GM23338 (cell line): ENCODE measurements around the gene KIRREL3. TPM values are rescaled to one million over a fixed set of nuclear protein-coding genes. Genes with fewer than 3 reads are reported as not detected.

Source experiments
- ATAC-seq: fragments of 200-7000 bp; cut with Tn5 transposase; 3 replicates; pipeline ENCODE4 v1.9.1; 2020
- DNase-seq: peaks from one replicate; pipeline ENCODE4 v3.0.0-alpha.2; 2015; ENCODE audit warnings: low spot score
- H2AFZ ChIP-seq: fragments of 200-600 bp; sonication (generic); 2 replicates; pipeline ENCODE4 v1.8.0; 2016; ENCODE audit warnings: antibody characterized with exemption, mild to moderate bottlenecking, moderate library complexity
- H3F3A ChIP-seq: fragments of 200-600 bp; sonication (generic); replicated peaks from 2 replicates; pipeline ENCODE4 v1.8.0; 2017; ENCODE audit warnings: antibody characterized with exemption, mixed run types, low read depth
- H3K27ac ChIP-seq: fragments of 200-600 bp; sonication (generic); 2 replicates; pipeline ENCODE4 v1.6.1; 2016; ENCODE audit warnings: low read depth
- H3K27me3 ChIP-seq: fragments of 200-600 bp; sonication (generic); 2 replicates; pipeline ENCODE4 v1.8.0; 2016; ENCODE audit warnings: mild to moderate bottlenecking, mixed run types, moderate library complexity; ENCODE audit not compliant: insufficient read depth
- H3K36me3 ChIP-seq: fragments of 200-600 bp; sonication (generic); 2 replicates; pipeline ENCODE4 v1.8.0; 2016; ENCODE audit warnings: mild to moderate bottlenecking; ENCODE audit not compliant: insufficient read depth
- H3K4me1 ChIP-seq: fragments of 200-600 bp; sonication (generic); 2 replicates; pipeline ENCODE4 v1.8.0; 2016; ENCODE audit warnings: mild to moderate bottlenecking, moderate library complexity; ENCODE audit not compliant: insufficient read depth
- H3K4me2 ChIP-seq: fragments of 200-600 bp; sonication (generic); 2 replicates; pipeline ENCODE4 v1.7.1; 2017; ENCODE audit warnings: mixed run types
- H3K4me3 ChIP-seq: fragments of 200-600 bp; sonication (generic); 2 replicates; pipeline ENCODE4 v1.6.1; 2016; ENCODE audit warnings: mixed run types
- H3K79me2 ChIP-seq: fragments of 200-600 bp; sonication (generic); replicated peaks from 2 replicates; pipeline ENCODE4 v1.8.0; 2017; ENCODE audit warnings: mild to moderate bottlenecking; ENCODE audit not compliant: insufficient read depth
- H3K9me2 ChIP-seq: fragments of 200-600 bp; sonication (generic); 2 replicates; pipeline ENCODE4 v1.8.0; 2017; ENCODE audit not compliant: insufficient read depth
- H4K20me1 ChIP-seq: fragments of 200-600 bp; sonication (generic); replicated peaks from 2 replicates; pipeline ENCODE4 v1.8.0; 2017; ENCODE audit warnings: mild to moderate bottlenecking; ENCODE audit not compliant: insufficient read depth
- H3K27ac Mint-ChIP-seq: 2 replicates; pipeline ENCODE4 v1.8.0; 2020; ENCODE audit warnings: inconsistent platforms, mild to moderate bottlenecking, moderate library complexity, mixed read lengths
- H3K27me3 Mint-ChIP-seq: 3 replicates; pipeline ENCODE4 v1.8.0; 2022; ENCODE audit warnings: low read depth, mild to moderate bottlenecking, moderate library complexity, mixed read lengths, inconsistent platforms; ENCODE audit not compliant: insufficient read depth, poor library complexity
- H3K36me3 Mint-ChIP-seq: 3 replicates; pipeline ENCODE4 v1.8.0; 2021; ENCODE audit warnings: low read depth, mild to moderate bottlenecking, inconsistent platforms, moderate library complexity, mixed read lengths
- H3K4me1 Mint-ChIP-seq: 3 replicates; pipeline ENCODE4 v1.8.0; 2020; ENCODE audit warnings: mild to moderate bottlenecking, inconsistent platforms, mixed read lengths
- H3K4me3 Mint-ChIP-seq: 3 replicates; pipeline ENCODE4 v1.8.0; 2021; ENCODE audit warnings: moderate library complexity, mild to moderate bottlenecking, inconsistent platforms, mixed read lengths
- H3K9me3 Mint-ChIP-seq: 3 replicates; pipeline ENCODE4 v1.8.0; 2020; ENCODE audit warnings: moderate library complexity, mild to moderate bottlenecking, inconsistent platforms, mixed read lengths
- CREB1 ChIP-seq: fragments of 250-450 bp; sonication (Bioruptor Pico); IDR thresholded peaks from 2 replicates; pipeline ENCODE4 v1.5.0; 2020; ENCODE audit warnings: low read depth, mild to moderate bottlenecking, moderate library complexity
- CTCF ChIP-seq, 2 experiments: fragments of 200-600 bp in 1 of 2; sonication (generic) in 1 of 2; conservative IDR thresholded peaks; 2 replicates each; pipeline versions ENCODE4 v1.5.1 to v1.6.1; 2016 to 2017; ENCODE audit warnings: antibody characterized with exemption in 2 of 2, low read depth in 2 of 2, mild to moderate bottlenecking in 2 of 2, moderate library complexity in 1 of 2
- ETS1 ChIP-seq: IDR thresholded peaks from 2 replicates; pipeline ENCODE4 v1.6.1; 2016; ENCODE audit warnings: antibody characterized with exemption
- EZH2 ChIP-seq: fragments of 200-600 bp; sonication (generic); IDR thresholded peaks from one replicate; pipeline ENCODE4 v1.8.0; 2017; ENCODE audit warnings: antibody characterized with exemption, mild to moderate bottlenecking, low read depth; ENCODE audit not compliant: unreplicated experiment
- EZH2phosphoT487 ChIP-seq: fragments of 200-600 bp; sonication (generic); IDR thresholded peaks from one replicate; pipeline ENCODE4 v1.8.1; 2018; ENCODE audit warnings: antibody characterized with exemption; ENCODE audit not compliant: unreplicated experiment
- JUNB ChIP-seq: IDR thresholded peaks from one replicate; pipeline ENCODE4 v1.6.1; 2016; ENCODE audit warnings: antibody characterized with exemption; ENCODE audit not compliant: unreplicated experiment
- NANOG ChIP-seq: IDR thresholded peaks from 2 replicates; pipeline ENCODE4 v1.6.1; 2016; ENCODE audit warnings: antibody characterized with exemption, borderline replicate concordance
- POLR2AphosphoS5 ChIP-seq: IDR thresholded peaks from 2 replicates; pipeline ENCODE4 v1.6.1; 2016; ENCODE audit warnings: antibody characterized with exemption, low read depth
- REST ChIP-seq: IDR thresholded peaks from one replicate; pipeline ENCODE4 v1.6.1; 2018; ENCODE audit warnings: antibody characterized with exemption; ENCODE audit not compliant: unreplicated experiment
- STAT1 ChIP-seq: IDR thresholded peaks from one replicate; pipeline ENCODE4 v1.6.1; 2016; ENCODE audit warnings: antibody characterized with exemption; ENCODE audit not compliant: unreplicated experiment
- ZNF114 ChIP-seq: fragments of 250-450 bp; sonication (Bioruptor Pico); IDR thresholded peaks from 2 replicates; pipeline ENCODE4 v1.5.0; 2020; ENCODE audit warnings: mild to moderate bottlenecking, moderate library complexity
- ZNF331 ChIP-seq: fragments of 250-450 bp; sonication (Bioruptor Pico); IDR thresholded peaks from 2 replicates; pipeline ENCODE4 v1.5.0; 2020; ENCODE audit warnings: low read depth, mild to moderate bottlenecking, moderate library complexity
- ZNF462 ChIP-seq: fragments of 250-450 bp; sonication (Bioruptor Pico); IDR thresholded peaks from 2 replicates; pipeline ENCODE4 v1.5.0; 2020; ENCODE audit warnings: mild to moderate bottlenecking, moderate library complexity
- polyA plus RNA-seq: library from polyadenylated mRNA; unstranded; fragments of >200 nt; fragmentation: Nextera tagmentation; extraction: Ambion mirVana; gene quantifications from 2 replicates; pipeline ENCODE4 v1.2.1, GENCODE V29; 2016
- total RNA-seq: library from RNA; depleted of rRNA; stranded (reverse); fragments of >200 nt; shearing (Covaris generic); gene quantifications from 2 replicates; pipeline ENCODE4 v1.2.3, GENCODE V29; 2014

The KIRREL3 gene
- total and polyA plus RNA-seq, 2 experiments from 2014 or later = 0.13 to 1.5 TPM

- Mint-ChIP-seq H3K27me3 (peaks cover 4% of the 10 kb centered on the region), H3K9me3 (no peaks in the 10 kb centered on the region)
- no peaks in the 10 kb centered on the region for H3F3A ChIP-seq
These were observed 279.9 kb downstream of the KIRREL3 start for GRCh38 chr11:126720539-126721235.

More at GRCh38 chr11:126720539-126721235, 279.9 kb downstream of the KIRREL3 start:
- H3K36me3 Mint-ChIP-seq = no peaks in the 10 kb centered on the region
- H4K20me1 ChIP-seq = no peaks in the 10 kb centered on the region
- DNase-seq = no peak
- H2AFZ ChIP-seq = no peak overlapping the region
- no peak for ATAC-seq
- H3K4me3 ChIP-seq = no peak overlapping the region
- no peak overlapping the region for H3K27ac Mint-ChIP-seq
- H3K4me3 Mint-ChIP-seq = no peak overlapping the region
- TF ChIP-seq REST = no peak
- TF ChIP-seq ZNF462 = no peak
- TF ChIP-seq STAT1 = no peak
- TF ChIP-seq NANOG = no peak
- no peak for TF ChIP-seq CREB1 (CRISPR knock-in tag)
- no peak for TF ChIP-seq ZNF331 (CRISPR knock-in tag)
- no peak for TF ChIP-seq EZH2
- no peak for TF ChIP-seq ETS1
- no peak for TF ChIP-seq JUNB
- TF ChIP-seq POLR2AphosphoS5 = no peak
- no peak for TF ChIP-seq ZNF114 (CRISPR knock-in tag)
- TF ChIP-seq EZH2phosphoT487 = no peak
- TF ChIP-seq CTCF (conservative IDR thresholded peaks at IDR 0.05; ENCODE audit: low read depth in 2 of 2) = no peak
- no peaks in the 10 kb centered on the region for H3K36me3 ChIP-seq
- H3K4me2 ChIP-seq = no peak overlapping the region
- H3K4me1 Mint-ChIP-seq = no peaks in the 10 kb centered on the region; the same call in 2 of the 3 replicates
- peaks cover 11% of the 10 kb centered on the region; the same call in 1 of the 2 replicates for H3K9me2 ChIP-seq
- no peak overlapping the region for H3K27ac ChIP-seq
- H3K79me2 ChIP-seq = no peaks in the 10 kb centered on the region
- H3K4me1 ChIP-seq = no peaks in the 10 kb centered on the region
- no peaks in the 10 kb centered on the region for H3K27me3 ChIP-seq
